Loucy (cell line): ENCODE data around the gene CCDC85C.

Source experiments
- H2AFZ ChIP-seq: fragments of 200-600 bp; sonication (generic); 2 replicates; pipeline ENCODE4 v1.6.0; 2016; ENCODE audit warnings: antibody characterized with exemption, mild to moderate bottlenecking, low read length, moderate library complexity
- H3F3A ChIP-seq: fragments of 200-600 bp; 2 replicates; pipeline ENCODE4 v1.6.0; 2016; ENCODE audit warnings: antibody characterized with exemption, low read depth, mild to moderate bottlenecking
- H3K27me3 ChIP-seq: fragments of 200-600 bp; sonication (generic); 2 replicates; pipeline ENCODE4 v1.6.1; 2014; ENCODE audit warnings: low read length, mild to moderate bottlenecking; ENCODE audit not compliant: insufficient read depth, poor library complexity, severe bottlenecking
- H3K36me3 ChIP-seq: fragments of 200-600 bp; sonication (generic); 2 replicates; pipeline ENCODE4 v1.6.1; 2016; ENCODE audit warnings: low read length; ENCODE audit not compliant: insufficient read depth
- H3K4me1 ChIP-seq: fragments of 200-600 bp; sonication (generic); 2 replicates; pipeline ENCODE4 v1.5.1; 2014; ENCODE audit warnings: low read length, mild to moderate bottlenecking; ENCODE audit not compliant: insufficient read depth, poor library complexity, severe bottlenecking
- H3K4me2 ChIP-seq: fragments of 200-600 bp; sonication (generic); 2 replicates; pipeline ENCODE4 v1.6.0; 2014; ENCODE audit warnings: antibody characterized with exemption, low read length, low read depth, mild to moderate bottlenecking; ENCODE audit not compliant: poor library complexity, severe bottlenecking
- H3K4me3 ChIP-seq: fragments of 200-600 bp; sonication (generic); 2 replicates; pipeline ENCODE4 v1.5.1; 2014; ENCODE audit warnings: low read length, mild to moderate bottlenecking, mixed read lengths; ENCODE audit not compliant: poor library complexity, severe bottlenecking
- H3K79me2 ChIP-seq: fragments of 200-600 bp; sonication (generic); 2 replicates; pipeline ENCODE4 v1.6.1; 2014; ENCODE audit warnings: low read length; ENCODE audit not compliant: insufficient read depth
- H3K9ac ChIP-seq: fragments of 200-600 bp; sonication (generic); 2 replicates; pipeline ENCODE4 v1.6.0; 2014; ENCODE audit warnings: mild to moderate bottlenecking, low read depth, low read length, moderate library complexity; ENCODE audit not compliant: poor library complexity, severe bottlenecking
- H3K9me2 ChIP-seq: fragments of 200-600 bp; sonication (generic); replicated peaks from 2 replicates; pipeline ENCODE4 v1.6.1; 2016; ENCODE audit warnings: low read depth, low read length, mixed read lengths
- H3K9me3 ChIP-seq: fragments of 200-600 bp; sonication (generic); 2 replicates; pipeline ENCODE4 v1.6.1; 2014; ENCODE audit warnings: mild to moderate bottlenecking, antibody characterized with exemption, low read length, low read depth; ENCODE audit not compliant: insufficient read depth
- H4K20me1 ChIP-seq: fragments of 200-600 bp; sonication (generic); 2 replicates; pipeline ENCODE4 v1.6.0; 2014; ENCODE audit warnings: antibody characterized with exemption, low read length, mild to moderate bottlenecking; ENCODE audit not compliant: insufficient read depth, poor library complexity, severe bottlenecking
- EZH2phosphoT487 ChIP-seq: fragments of 200-600 bp; IDR thresholded peaks from 2 replicates; pipeline ENCODE4 v1.6.1; 2018; ENCODE audit warnings: antibody characterized with exemption, mild to moderate bottlenecking, moderate library complexity, borderline replicate concordance
- TF ChIP-seq, protein P1 (sequence below): fragments of 200-600 bp; sonication (generic); conservative IDR thresholded peaks from 2 replicates; pipeline ENCODE4 v1.5.1; 2014; ENCODE audit warnings: mild to moderate bottlenecking, antibody characterized with exemption, low read length

Gene CCDC85C

DNA sequence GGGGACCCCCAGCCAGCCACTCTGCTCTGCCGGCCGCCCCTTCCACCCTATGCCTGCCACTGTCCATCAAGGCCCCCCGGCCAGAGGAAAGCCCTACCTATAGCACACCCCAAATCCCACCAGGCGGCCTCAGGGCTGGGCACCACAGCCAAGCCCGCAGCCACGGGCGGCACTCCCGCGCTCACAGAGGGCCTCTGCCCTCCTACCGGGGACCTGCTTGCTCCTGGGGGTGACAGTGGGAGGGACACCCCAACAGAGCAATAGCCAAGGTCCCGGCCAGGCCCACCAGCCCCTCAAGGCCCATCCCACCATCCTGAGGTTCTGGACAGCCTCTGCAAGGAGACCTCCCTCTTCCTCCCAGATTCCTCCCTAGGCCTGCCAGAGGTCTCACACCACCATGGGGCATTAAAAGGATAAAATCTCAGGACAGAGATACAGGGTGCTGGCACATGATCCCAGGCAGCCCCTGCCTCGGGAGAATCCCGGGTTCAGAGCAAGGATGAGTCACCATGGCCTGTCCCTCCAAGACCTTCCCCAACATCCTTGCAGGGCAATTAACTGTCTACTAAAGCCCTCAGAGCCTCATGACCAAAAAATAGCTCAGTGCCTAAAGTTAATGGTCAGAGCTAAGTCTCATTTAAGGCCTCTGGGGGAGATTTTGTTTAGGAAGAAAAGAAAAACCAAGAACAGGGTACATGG is 17.1 kb downstream of the CCDC85C start:
- Histone ChIP-seq H4K20me1 (no peaks in the 10 kb centered on the region), H2AFZ (no peak overlapping the region), H3K27me3 (no peaks in the 10 kb centered on the region), H3K9ac (no peak overlapping the region), H3F3A (no peaks in the 10 kb centered on the region), H3K79me2 (peaks cover 70% of the 10 kb centered on the region), H3K9me3 (no peaks in the 10 kb centered on the region), H3K9me2 (no peaks in the 10 kb centered on the region), H3K4me3 (no peak overlapping the region), H3K36me3 (no peaks in the 10 kb centered on the region), H3K4me2 (no peak overlapping the region), H3K4me1 (peaks cover 33% of the 10 kb centered on the region)
- TF ChIP-seq, protein P1, sequence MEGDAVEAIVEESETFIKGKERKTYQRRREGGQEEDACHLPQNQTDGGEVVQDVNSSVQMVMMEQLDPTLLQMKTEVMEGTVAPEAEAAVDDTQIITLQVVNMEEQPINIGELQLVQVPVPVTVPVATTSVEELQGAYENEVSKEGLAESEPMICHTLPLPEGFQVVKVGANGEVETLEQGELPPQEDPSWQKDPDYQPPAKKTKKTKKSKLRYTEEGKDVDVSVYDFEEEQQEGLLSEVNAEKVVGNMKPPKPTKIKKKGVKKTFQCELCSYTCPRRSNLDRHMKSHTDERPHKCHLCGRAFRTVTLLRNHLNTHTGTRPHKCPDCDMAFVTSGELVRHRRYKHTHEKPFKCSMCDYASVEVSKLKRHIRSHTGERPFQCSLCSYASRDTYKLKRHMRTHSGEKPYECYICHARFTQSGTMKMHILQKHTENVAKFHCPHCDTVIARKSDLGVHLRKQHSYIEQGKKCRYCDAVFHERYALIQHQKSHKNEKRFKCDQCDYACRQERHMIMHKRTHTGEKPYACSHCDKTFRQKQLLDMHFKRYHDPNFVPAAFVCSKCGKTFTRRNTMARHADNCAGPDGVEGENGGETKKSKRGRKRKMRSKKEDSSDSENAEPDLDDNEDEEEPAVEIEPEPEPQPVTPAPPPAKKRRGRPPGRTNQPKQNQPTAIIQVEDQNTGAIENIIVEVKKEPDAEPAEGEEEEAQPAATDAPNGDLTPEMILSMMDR, result no peak
- no peak for TF ChIP-seq EZH2phosphoT487

GRCh38 chr14:99586054-99586760 is 17.8 kb downstream of the CCDC85C start:
- Histone ChIP-seq H3K9me2 (no peaks in the 10 kb centered on the region), H3K79me2 (peaks cover 69% of the 10 kb centered on the region), H3F3A (no peaks in the 10 kb centered on the region), H3K4me2 (no peak overlapping the region), H3K36me3 (no peaks in the 10 kb centered on the region), H3K27me3 (no peaks in the 10 kb centered on the region), H3K4me3 (no peak overlapping the region), H2AFZ (no peak overlapping the region), H3K9me3 (no peaks in the 10 kb centered on the region), H4K20me1 (no peaks in the 10 kb centered on the region), H3K9ac (no peak overlapping the region), H3K4me1 (peaks cover 28% of the 10 kb centered on the region)
- TF ChIP-seq, protein P1, result no peak
- no peak for TF ChIP-seq EZH2phosphoT487

- Histone ChIP-seq H3K36me3 (no peaks in the 10 kb centered on the region), H3K9me2 (no peaks in the 10 kb centered on the region), H2AFZ (no peak overlapping the region), H3K4me2 (no peak overlapping the region), H3K79me2 (peaks cover 64% of the 10 kb centered on the region), H3K4me3 (no peak overlapping the region), H3F3A (no peaks in the 10 kb centered on the region), H3K9ac (no peak overlapping the region), H3K9me3 (no peaks in the 10 kb centered on the region), H3K4me1 (peaks cover 14% of the 10 kb centered on the region), H3K27me3 (no peaks in the 10 kb centered on the region), H4K20me1 (no peaks in the 10 kb centered on the region)
- TF ChIP-seq, protein P1, result no peak
- TF ChIP-seq EZH2phosphoT487, result no peak
These were observed 19.2 kb downstream of the CCDC85C start for GRCh38 chr14:99584823-99585222.
